ENCODE data around the gene ACKR3.
A peak's percentile ranks its signal among the peaks of the same experiment; 100 is the strongest.

Gene ACKR3

GRCh38 chr2:236563953-236564352 lies 5.7 kb upstream of the ACKR3 start:
- Histone ChIP-seq H3K27ac (ENCODE audit: low read depth, low read length) (no peak overlapping the region), H3K36me3 (ENCODE audit: control insufficient read depth, insufficient read depth, low read length) (no peaks in the 10 kb centered on the region), H3K27me3 (ENCODE audit: control insufficient read depth, insufficient read depth, low read length) (no peaks in the 10 kb centered on the region), H3K4me1 (ENCODE audit: control insufficient read depth, insufficient read depth, low read length) (peaks cover 12% of the 10 kb centered on the region), H3K4me3 (ENCODE audit: low read length) (no peak overlapping the region), H3K9ac (ENCODE audit: low read length) (no peak overlapping the region)

- H3K4me1 ChIP-seq (ENCODE audit: control insufficient read depth, insufficient read depth, low read length), result peaks cover 12% of the 10 kb centered on the region
- H3K9ac ChIP-seq (ENCODE audit: low read length), result no peak overlapping the region
- H3K27me3 ChIP-seq (ENCODE audit: control insufficient read depth, insufficient read depth, low read length), result no peaks in the 10 kb centered on the region
- no peaks in the 10 kb centered on the region for H3K36me3 ChIP-seq (ENCODE audit: control insufficient read depth, insufficient read depth, low read length)
- no peak overlapping the region for H3K4me3 ChIP-seq (ENCODE audit: low read length)
- H3K27ac ChIP-seq (ENCODE audit: low read depth, low read length), result no peak overlapping the region
Observed at GRCh38 chr2:236565212-236565611, 4.4 kb upstream of the ACKR3 start.

GRCh38 chr2:236565879-236566402 lies 3.7 kb upstream of the ACKR3 start:
- Histone ChIP-seq H3K9ac (ENCODE audit: low read length) (no peak overlapping the region), H3K4me3 (ENCODE audit: low read length) (no peak overlapping the region), H3K27me3 (ENCODE audit: control insufficient read depth, insufficient read depth, low read length) (no peaks in the 10 kb centered on the region), H3K4me1 (ENCODE audit: control insufficient read depth, insufficient read depth, low read length) (peaks cover 12% of the 10 kb centered on the region), H3K27ac (ENCODE audit: low read depth, low read length) (no peak overlapping the region), H3K36me3 (ENCODE audit: control insufficient read depth, insufficient read depth, low read length) (no peaks in the 10 kb centered on the region)

GRCh38 chr2:236566596-236566995 lies 3.0 kb upstream of the ACKR3 start:
- Histone ChIP-seq H3K27me3 (ENCODE audit: control insufficient read depth, insufficient read depth, low read length) (no peaks in the 10 kb centered on the region), H3K9ac (ENCODE audit: low read length) (no peak overlapping the region), H3K27ac (ENCODE audit: low read depth, low read length) (peak overlapping the region; percentile 78), H3K36me3 (ENCODE audit: control insufficient read depth, insufficient read depth, low read length) (no peaks in the 10 kb centered on the region), H3K4me1 (ENCODE audit: control insufficient read depth, insufficient read depth, low read length) (peaks cover 12% of the 10 kb centered on the region), H3K4me3 (ENCODE audit: low read length) (no peak overlapping the region)

GRCh38 chr2:236568068-236568921 lies 1.3 kb upstream of the ACKR3 start:
- Histone ChIP-seq H3K4me3 (ENCODE audit: low read length) (peak overlapping the region; percentile 66), H3K9ac (ENCODE audit: low read length) (peak overlapping the region; percentile 34), H3K4me1 (ENCODE audit: control insufficient read depth, insufficient read depth, low read length) (peaks cover 12% of the 10 kb centered on the region), H3K36me3 (ENCODE audit: control insufficient read depth, insufficient read depth, low read length) (no peaks in the 10 kb centered on the region), H3K27me3 (ENCODE audit: control insufficient read depth, insufficient read depth, low read length) (no peaks in the 10 kb centered on the region), H3K27ac (ENCODE audit: low read depth, low read length) (peak overlapping the region; percentile 78)

- no peak overlapping the region for H3K9ac ChIP-seq (ENCODE audit: low read length)
Observed at GRCh38 chr2:236568922-236569572, 578 bp upstream of the ACKR3 start.

GRCh38 chr2:236570081-236570868 lies 650 bp downstream of the ACKR3 start:
- Histone ChIP-seq H3K4me1 (ENCODE audit: control insufficient read depth, insufficient read depth, low read length) (peaks cover 12% of the 10 kb centered on the region), H3K9ac (ENCODE audit: low read length) (no peak overlapping the region), H3K36me3 (ENCODE audit: control insufficient read depth, insufficient read depth, low read length) (no peaks in the 10 kb centered on the region), H3K27me3 (ENCODE audit: control insufficient read depth, insufficient read depth, low read length) (no peaks in the 10 kb centered on the region), H3K4me3 (ENCODE audit: low read length) (peak overlapping the region; percentile 72), H3K27ac (ENCODE audit: low read depth, low read length) (peak overlapping the region; percentile 78)

More at GRCh38 chr2:236568922-236569572, 578 bp upstream of the ACKR3 start:
- Histone ChIP-seq H3K36me3 (ENCODE audit: control insufficient read depth, insufficient read depth, low read length) (no peaks in the 10 kb centered on the region), H3K27me3 (ENCODE audit: control insufficient read depth, insufficient read depth, low read length) (no peaks in the 10 kb centered on the region), H3K4me1 (ENCODE audit: control insufficient read depth, insufficient read depth, low read length) (peaks cover 12% of the 10 kb centered on the region), H3K27ac (ENCODE audit: low read depth, low read length) (peak overlapping the region; percentile 78), H3K4me3 (ENCODE audit: low read length) (peak overlapping the region; percentile 72)

- H3K27me3 ChIP-seq (ENCODE audit: control insufficient read depth, insufficient read depth, low read length), result no peaks in the 10 kb centered on the region
- no peak overlapping the region for H3K9ac ChIP-seq (ENCODE audit: low read length)
- peak overlapping the region; percentile 78 for H3K27ac ChIP-seq (ENCODE audit: low read depth, low read length)
- peak overlapping the region; percentile 72 for H3K4me3 ChIP-seq (ENCODE audit: low read length)
- no peaks in the 10 kb centered on the region for H3K36me3 ChIP-seq (ENCODE audit: control insufficient read depth, insufficient read depth, low read length)
- peaks cover 12% of the 10 kb centered on the region for H3K4me1 ChIP-seq (ENCODE audit: control insufficient read depth, insufficient read depth, low read length)
Observed at GRCh38 chr2:236571145-236571544, 1.5 kb downstream of the ACKR3 start.

- no peak overlapping the region for H3K27ac ChIP-seq (ENCODE audit: low read depth, low read length)
- H3K4me1 ChIP-seq (ENCODE audit: control insufficient read depth, insufficient read depth, low read length), result peaks cover 3% of the 10 kb centered on the region
- no peaks in the 10 kb centered on the region for H3K36me3 ChIP-seq (ENCODE audit: control insufficient read depth, insufficient read depth, low read length)
- H3K9ac ChIP-seq (ENCODE audit: low read length), result no peak overlapping the region
- peak overlapping the region; percentile 46 for H3K4me3 ChIP-seq (ENCODE audit: low read length)
- no peaks in the 10 kb centered on the region for H3K27me3 ChIP-seq (ENCODE audit: control insufficient read depth, insufficient read depth, low read length)
Observed at GRCh38 chr2:236572482-236572881, 2.9 kb downstream of the ACKR3 start.

GRCh38 chr2:236573066-236573929 lies 3.7 kb downstream of the ACKR3 start:
- H3K9ac ChIP-seq (ENCODE audit: low read length), result no peak overlapping the region
- H3K4me1 ChIP-seq (ENCODE audit: control insufficient read depth, insufficient read depth, low read length), result no peaks in the 10 kb centered on the region
- peak overlapping the region; percentile 46 for H3K4me3 ChIP-seq (ENCODE audit: low read length)
- no peaks in the 10 kb centered on the region for H3K36me3 ChIP-seq (ENCODE audit: control insufficient read depth, insufficient read depth, low read length)
- H3K27me3 ChIP-seq (ENCODE audit: control insufficient read depth, insufficient read depth, low read length), result no peaks in the 10 kb centered on the region
- H3K27ac ChIP-seq (ENCODE audit: low read depth, low read length), result no peak overlapping the region

- no peaks in the 10 kb centered on the region for H3K4me1 ChIP-seq (ENCODE audit: control insufficient read depth, insufficient read depth, low read length)
Observed at GRCh38 chr2:236574000-236574399, 4.4 kb downstream of the ACKR3 start.

More at GRCh38 chr2:236574000-236574399, 4.4 kb downstream of the ACKR3 start:
- H3K36me3 ChIP-seq (ENCODE audit: control insufficient read depth, insufficient read depth, low read length), result no peaks in the 10 kb centered on the region
- H3K27me3 ChIP-seq (ENCODE audit: control insufficient read depth, insufficient read depth, low read length), result no peaks in the 10 kb centered on the region
- H3K4me3 ChIP-seq (ENCODE audit: low read length), result peak overlapping the region; percentile 16
- no peak overlapping the region for H3K9ac ChIP-seq (ENCODE audit: low read length)
- no peak overlapping the region for H3K27ac ChIP-seq (ENCODE audit: low read depth, low read length)

Data from rectal smooth muscle tissue (tissue), 1 donor.